ENCODE measurements around the gene HYI.

The HYI gene

DNA sequence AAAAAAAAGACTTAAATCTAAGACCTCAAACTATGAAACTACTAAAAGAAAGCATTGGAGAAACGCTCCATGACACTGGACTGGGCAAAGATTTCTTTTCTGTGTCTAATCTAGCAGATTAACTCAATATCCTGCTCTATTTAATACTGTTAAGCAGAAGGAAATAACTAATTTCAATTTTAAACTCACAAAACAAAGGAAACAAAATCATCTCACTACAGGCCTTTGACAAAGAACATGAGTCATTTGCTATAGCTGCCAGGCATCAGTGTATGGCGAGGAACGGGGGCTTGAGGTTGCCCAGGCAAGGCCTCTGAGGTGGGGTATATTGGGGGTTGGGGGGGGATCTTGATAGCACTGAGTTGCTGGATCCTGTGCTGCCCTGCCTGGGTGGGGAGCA is 43.2 kb downstream of the HYI start:
- no peaks in the 10 kb centered on the region for H3K27me3 ChIP-seq (ENCODE audit: low read length)
- no peaks in the 10 kb centered on the region for H3F3A ChIP-seq (ENCODE audit: insufficient read depth)
- H4K20me1 ChIP-seq (ENCODE audit: low read depth, low read length), result no peaks in the 10 kb centered on the region
- H3K9me3 ChIP-seq (ENCODE audit: insufficient read depth, low read length), result no peaks in the 10 kb centered on the region
- H3K4me2 ChIP-seq (ENCODE audit: low read depth, low read length, poor library complexity, severe bottlenecking), result no peak overlapping the region
- no peaks in the 10 kb centered on the region for H3K79me2 ChIP-seq (ENCODE audit: insufficient read depth, low read length)
- no peak overlapping the region for H2AFZ ChIP-seq (ENCODE audit: low read depth, low read length, severe bottlenecking)
- H3K4me3 ChIP-seq (ENCODE audit: insufficient read depth, low read length, poor library complexity, severe bottlenecking), result no peak overlapping the region
- TF ChIP-seq EZH2phosphoT487 (conservative IDR thresholded peaks at IDR 0.05; ENCODE audit: low read length), result no peak
- TF ChIP-seq, protein P1, sequence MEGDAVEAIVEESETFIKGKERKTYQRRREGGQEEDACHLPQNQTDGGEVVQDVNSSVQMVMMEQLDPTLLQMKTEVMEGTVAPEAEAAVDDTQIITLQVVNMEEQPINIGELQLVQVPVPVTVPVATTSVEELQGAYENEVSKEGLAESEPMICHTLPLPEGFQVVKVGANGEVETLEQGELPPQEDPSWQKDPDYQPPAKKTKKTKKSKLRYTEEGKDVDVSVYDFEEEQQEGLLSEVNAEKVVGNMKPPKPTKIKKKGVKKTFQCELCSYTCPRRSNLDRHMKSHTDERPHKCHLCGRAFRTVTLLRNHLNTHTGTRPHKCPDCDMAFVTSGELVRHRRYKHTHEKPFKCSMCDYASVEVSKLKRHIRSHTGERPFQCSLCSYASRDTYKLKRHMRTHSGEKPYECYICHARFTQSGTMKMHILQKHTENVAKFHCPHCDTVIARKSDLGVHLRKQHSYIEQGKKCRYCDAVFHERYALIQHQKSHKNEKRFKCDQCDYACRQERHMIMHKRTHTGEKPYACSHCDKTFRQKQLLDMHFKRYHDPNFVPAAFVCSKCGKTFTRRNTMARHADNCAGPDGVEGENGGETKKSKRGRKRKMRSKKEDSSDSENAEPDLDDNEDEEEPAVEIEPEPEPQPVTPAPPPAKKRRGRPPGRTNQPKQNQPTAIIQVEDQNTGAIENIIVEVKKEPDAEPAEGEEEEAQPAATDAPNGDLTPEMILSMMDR (IDR thresholded peaks at IDR 0.05; ENCODE audit: insufficient read depth, low read length, poor library complexity, severe bottlenecking), result no peak
- no peak overlapping the region for H3K27ac ChIP-seq (ENCODE audit: low read depth, low read length)
- H3K9ac ChIP-seq (ENCODE audit: low read length), result no peak overlapping the region
- no peaks in the 10 kb centered on the region for H3K36me3 ChIP-seq (ENCODE audit: low read length)
- H3K9me2 ChIP-seq (replicated peaks; ENCODE audit: insufficient read depth, low read length), result no peaks in the 10 kb centered on the region

DNA sequence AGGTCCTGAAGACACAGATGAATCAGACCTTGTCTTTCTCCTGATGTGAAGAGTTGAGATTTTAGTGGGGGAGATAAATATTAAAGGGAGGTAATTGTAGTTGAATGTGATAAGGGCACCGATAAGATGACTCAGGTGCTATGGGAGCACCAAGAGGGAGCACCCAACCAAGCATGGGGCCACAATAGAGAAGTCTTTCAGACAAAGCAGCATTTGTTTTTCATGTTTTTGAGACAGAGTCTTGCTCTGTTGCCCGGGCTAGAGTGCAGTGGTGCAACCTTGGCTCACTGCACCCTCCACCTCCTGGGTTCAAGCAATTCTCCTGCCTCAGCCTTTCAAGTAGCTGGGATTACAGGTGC is 47.9 kb downstream of the HYI start:
- TF ChIP-seq, protein P1 (IDR thresholded peaks at IDR 0.05; ENCODE audit: insufficient read depth, low read length, poor library complexity, severe bottlenecking), result no peak
- no peak for TF ChIP-seq EZH2phosphoT487 (conservative IDR thresholded peaks at IDR 0.05; ENCODE audit: low read length)
- no peak overlapping the region for H3K4me2 ChIP-seq (ENCODE audit: low read depth, low read length, poor library complexity, severe bottlenecking)
- no peak overlapping the region for H2AFZ ChIP-seq (ENCODE audit: low read depth, low read length, severe bottlenecking)
- H3K9me3 ChIP-seq (ENCODE audit: insufficient read depth, low read length), result no peaks in the 10 kb centered on the region
- no peaks in the 10 kb centered on the region for H3K79me2 ChIP-seq (ENCODE audit: insufficient read depth, low read length)
- no peaks in the 10 kb centered on the region for H3K27me3 ChIP-seq (ENCODE audit: low read length)
- H3K27ac ChIP-seq (ENCODE audit: low read depth, low read length), result no peak overlapping the region
- no peaks in the 10 kb centered on the region for H3K36me3 ChIP-seq (ENCODE audit: low read length)
- H3F3A ChIP-seq (ENCODE audit: insufficient read depth), result no peaks in the 10 kb centered on the region
- no peak overlapping the region for H3K4me3 ChIP-seq (ENCODE audit: insufficient read depth, low read length, poor library complexity, severe bottlenecking)
- no peaks in the 10 kb centered on the region for H4K20me1 ChIP-seq (ENCODE audit: low read depth, low read length)
- no peak overlapping the region for H3K9ac ChIP-seq (ENCODE audit: low read length)
- no peaks in the 10 kb centered on the region for H3K9me2 ChIP-seq (replicated peaks; ENCODE audit: insufficient read depth, low read length)

DNA sequence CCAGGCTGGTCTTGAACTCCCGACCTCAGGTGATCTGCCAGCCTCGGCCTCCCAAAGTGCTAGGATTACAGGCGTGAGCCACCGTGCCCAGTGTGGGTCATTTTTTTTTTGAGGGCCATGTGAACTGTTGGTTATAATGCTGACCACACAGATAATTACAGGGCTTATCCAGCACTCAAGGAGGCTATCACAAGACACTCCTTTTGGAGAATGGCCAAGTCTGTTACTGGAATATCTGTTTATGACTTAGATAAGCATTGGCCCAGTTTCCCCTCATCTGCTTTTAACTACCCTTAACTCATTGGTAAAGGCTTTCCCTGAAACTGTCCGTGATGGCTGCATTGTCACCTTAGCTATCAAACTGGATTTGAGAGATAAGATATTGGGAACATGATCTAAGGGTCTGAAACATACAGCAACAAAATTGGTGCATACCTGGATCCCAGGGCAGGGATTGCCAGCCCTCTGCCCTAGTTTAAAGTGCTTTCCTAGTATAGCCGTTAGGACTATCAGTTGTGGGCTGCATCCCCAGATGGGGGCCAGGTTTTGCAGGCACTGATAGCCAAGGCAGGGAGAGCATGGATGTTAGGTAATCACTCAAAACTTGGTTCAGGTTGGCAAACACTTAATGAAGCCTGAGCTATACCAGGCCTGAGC is 48.4 kb downstream of the HYI start:
- Histone ChIP-seq H3K4me2 (ENCODE audit: low read depth, low read length, poor library complexity, severe bottlenecking) (no peak overlapping the region), H3K9ac (ENCODE audit: low read length) (no peak overlapping the region), H4K20me1 (ENCODE audit: low read depth, low read length) (no peaks in the 10 kb centered on the region), H3K36me3 (ENCODE audit: low read length) (no peaks in the 10 kb centered on the region), H3K79me2 (ENCODE audit: insufficient read depth, low read length) (no peaks in the 10 kb centered on the region), H3K9me3 (ENCODE audit: insufficient read depth, low read length) (no peaks in the 10 kb centered on the region), H3F3A (ENCODE audit: insufficient read depth) (no peaks in the 10 kb centered on the region), H3K27me3 (ENCODE audit: low read length) (no peaks in the 10 kb centered on the region), H3K27ac (ENCODE audit: low read depth, low read length) (no peak overlapping the region), H2AFZ (ENCODE audit: low read depth, low read length, severe bottlenecking) (no peak overlapping the region), H3K4me3 (ENCODE audit: insufficient read depth, low read length, poor library complexity, severe bottlenecking) (no peak overlapping the region), H3K9me2 (replicated peaks; ENCODE audit: insufficient read depth, low read length) (no peaks in the 10 kb centered on the region)
- TF ChIP-seq EZH2phosphoT487 (conservative IDR thresholded peaks at IDR 0.05; ENCODE audit: low read length), result no peak
- TF ChIP-seq, protein P1 (IDR thresholded peaks at IDR 0.05; ENCODE audit: insufficient read depth, low read length, poor library complexity, severe bottlenecking), result no peak
